GM21423 (cell line): ENCODE data around the gene TRDMT1.

Experiments used
- ATAC-seq: cut with Tn5 transposase; IDR thresholded peaks from one replicate; pipeline ENCODE4 v1.9.1; 2021; ENCODE audit warnings: mild to moderate bottlenecking, moderate library complexity; ENCODE audit not compliant: unreplicated experiment

The TRDMT1 gene

GRCh38 chr10:17200912-17201793, at the start of gene TRDMT1:
Gene TRDMT1, minus strand, starts transcription at chr10:17201672. Its CDS starts 38 bp downstream, at chr10:17201634.
- peak; percentile 90 for ATAC-seq

- no peak for ATAC-seq
These were observed 49.3 kb upstream of the TRDMT1 start for GRCh38 chr10:17250736-17251135.

- no peak for ATAC-seq
These were observed 48.3 kb upstream of the TRDMT1 start for GRCh38 chr10:17249820-17250219.

- ATAC-seq, result no peak
These were observed 47.5 kb upstream of the TRDMT1 start for GRCh38 chr10:17248964-17249363.

GRCh38 chr10:17247210-17247609, 45.7 kb upstream of the TRDMT1 start:
- ATAC-seq, result no peak

GRCh38 chr10:17244700-17245365, 43.4 kb upstream of the TRDMT1 start:
- no peak for ATAC-seq

GRCh38 chr10:17241611-17242333, 40.3 kb upstream of the TRDMT1 start:
- ATAC-seq, result no peak

- no peak for ATAC-seq
These were observed 39.1 kb upstream of the TRDMT1 start for GRCh38 chr10:17240616-17241015.

- ATAC-seq, result no peak
These were observed 38.6 kb upstream of the TRDMT1 start for GRCh38 chr10:17240096-17240495.

GRCh38 chr10:17239345-17240085, 38.0 kb upstream of the TRDMT1 start:
- no peak for ATAC-seq

- ATAC-seq, result no peak
These were observed 37.2 kb upstream of the TRDMT1 start for GRCh38 chr10:17238445-17239291.

GRCh38 chr10:17237915-17238444, 36.5 kb upstream of the TRDMT1 start:
- ATAC-seq, result no peak

- ATAC-seq, result no peak
These were observed 35.7 kb upstream of the TRDMT1 start for GRCh38 chr10:17237149-17237527.

- ATAC-seq, result no peak
These were observed 35.1 kb upstream of the TRDMT1 start for GRCh38 chr10:17236468-17237148.

- ATAC-seq, result no peak
These were observed 33.7 kb upstream of the TRDMT1 start for GRCh38 chr10:17235136-17235535.

GRCh38 chr10:17234431-17234945, 33.0 kb upstream of the TRDMT1 start:
- no peak for ATAC-seq

GRCh38 chr10:17233286-17233991, 32.0 kb upstream of the TRDMT1 start:
- ATAC-seq, result no peak

GRCh38 chr10:17232276-17232960, 30.9 kb upstream of the TRDMT1 start:
- no peak for ATAC-seq
